ENCODE results near the gene KCNN2. TPM values are rescaled to one million over a fixed set of nuclear protein-coding genes. Genes with fewer than 3 reads are reported as not detected.
"Not testable (repeated sequence)": the region's sequence is repeated elsewhere in the genome, so short reads cannot be mapped to it uniquely, and the experiment has no call there.

Gene KCNN2
- polyA plus RNA-seq, 3 donors = 3.7 to 5.0 (median 4.0) TPM

DNA sequence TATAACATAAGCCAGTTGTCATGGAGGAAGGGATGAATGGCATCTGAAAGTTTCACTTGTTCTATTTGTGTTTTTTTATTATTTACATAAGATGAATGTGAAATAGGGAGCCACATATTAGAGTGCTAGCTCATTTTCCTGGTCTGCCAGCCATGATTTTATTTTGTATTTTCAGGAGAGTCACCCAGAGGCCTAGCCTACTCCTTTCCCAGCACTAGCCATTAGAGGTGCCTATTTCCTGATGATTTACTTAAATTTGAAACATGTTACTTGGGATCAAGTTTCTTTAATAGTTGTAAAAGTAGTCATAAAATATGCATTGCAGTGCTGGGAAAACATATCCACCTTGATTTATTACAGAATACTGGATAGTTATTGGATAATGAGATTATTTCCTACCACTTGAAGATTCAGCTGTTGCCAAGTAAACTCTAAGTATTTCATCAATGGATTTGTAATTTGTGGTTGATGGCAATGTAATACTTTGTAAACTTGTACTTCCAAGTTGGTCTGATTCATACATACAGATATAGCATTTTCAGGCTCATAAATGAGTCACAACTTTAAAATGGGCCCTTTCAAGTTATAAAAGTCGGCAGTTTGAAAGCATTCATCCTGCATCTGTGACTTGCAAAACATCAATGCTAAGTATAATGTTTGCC, 50.8 kb downstream of the KCNN2 start:
- no peak for DNase-seq (ENCODE audit: extremely low read depth in 1 of 11, low read depth in 9 of 11, low spot score in 4 of 11)

DNA sequence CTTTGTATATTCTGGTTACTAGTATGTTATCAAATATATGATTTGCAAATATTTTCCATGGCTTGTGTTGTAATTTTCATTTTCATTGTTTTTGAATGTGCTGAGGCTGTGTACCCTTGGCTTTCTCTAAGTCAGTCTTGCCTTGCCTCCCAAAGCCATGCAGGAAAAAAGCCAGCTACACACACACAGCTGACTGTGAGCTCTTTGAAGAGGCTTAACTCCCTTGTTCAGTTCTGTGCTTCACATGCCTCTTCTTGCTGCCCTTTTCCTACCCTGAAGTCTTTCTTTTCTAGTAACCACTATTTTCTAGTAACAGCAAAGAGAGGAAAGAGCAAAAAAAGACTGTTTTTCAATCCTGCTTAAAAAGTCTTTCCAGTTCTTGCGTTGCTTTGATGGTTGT, 53.9 kb downstream of the KCNN2 start:
- DNase-seq (ENCODE audit: extremely low read depth in 1 of 11, low read depth in 9 of 11, low spot score in 4 of 11) = no peak

- DNase-seq (ENCODE audit: extremely low read depth in 1 of 11, low read depth in 9 of 11, low spot score in 4 of 11) = no peak
Observed at GRCh38 chr5:114416254-114416653, 54.4 kb downstream of the KCNN2 start.

DNA sequence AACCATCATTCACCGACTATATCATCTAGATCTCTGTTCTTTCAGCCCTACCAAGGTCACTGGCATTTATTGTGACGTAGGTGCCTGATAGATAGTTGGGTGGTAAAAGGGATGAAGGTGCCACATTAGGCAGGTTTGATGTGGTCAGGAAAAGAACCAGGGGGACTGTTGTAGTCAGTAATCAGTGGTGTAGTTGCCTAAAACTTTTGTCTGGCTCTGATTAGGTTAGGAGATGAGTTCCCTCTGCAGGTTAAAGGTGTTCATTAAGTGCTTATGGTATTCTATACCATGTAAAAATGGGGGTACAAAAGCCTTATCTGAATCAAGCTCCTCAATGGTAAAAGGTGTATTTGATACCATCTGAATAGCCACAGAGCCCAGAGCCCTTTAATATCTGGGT, 55.6 kb downstream of the KCNN2 start:
- no peak for DNase-seq (ENCODE audit: extremely low read depth in 1 of 11, low read depth in 9 of 11, low spot score in 4 of 11)

DNA sequence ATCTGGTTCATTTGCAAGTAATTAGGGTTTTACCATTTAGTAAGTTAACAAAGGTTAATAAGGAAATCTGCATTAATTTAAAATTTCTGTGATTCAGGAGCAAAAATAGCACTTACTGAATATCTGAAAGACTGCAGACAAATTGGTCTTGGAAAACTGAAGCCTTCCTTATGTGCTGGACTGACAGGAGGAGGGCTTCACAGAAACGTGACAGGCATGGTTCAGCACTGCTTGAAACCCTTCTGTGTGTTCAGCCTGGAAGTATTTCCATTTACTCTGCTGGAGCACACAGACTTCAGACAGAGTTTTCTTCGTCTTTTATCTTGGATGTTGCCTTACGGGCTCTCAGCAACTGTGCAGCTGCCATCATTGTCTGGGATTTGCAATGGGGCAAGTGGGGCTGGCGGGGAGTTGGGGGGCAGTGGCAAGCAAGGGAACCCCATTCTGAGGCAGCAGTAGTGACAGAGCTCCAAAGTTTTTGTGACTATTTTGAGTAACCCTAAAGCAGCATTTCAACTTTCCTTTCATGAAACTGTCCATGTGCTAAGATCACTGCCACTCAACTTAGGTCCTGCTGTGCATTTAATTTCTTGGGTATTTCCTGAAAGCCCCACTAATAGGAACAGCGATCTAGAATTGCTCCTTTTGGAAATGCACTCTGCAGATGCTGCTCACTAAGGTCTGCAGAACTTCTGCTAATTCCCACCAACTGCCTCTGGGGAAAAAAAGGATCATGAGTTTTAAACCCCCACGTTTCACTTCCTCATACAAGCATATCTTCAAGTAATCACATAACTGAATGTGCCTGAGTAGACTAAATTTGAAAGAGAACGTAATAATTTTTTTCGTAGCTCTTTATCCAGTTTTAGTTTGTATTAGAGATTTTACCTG, 56.6 kb downstream of the KCNN2 start:
- DNase-seq (ENCODE audit: extremely low read depth in 1 of 11, low read depth in 9 of 11, low spot score in 4 of 11) = peak in 8 of 11 donors; percentile 2 to 21 (median 11)

GRCh38 chr5:114419067-114419388, 57.2 kb downstream of the KCNN2 start:
- DNase-seq (ENCODE audit: extremely low read depth in 1 of 11, low read depth in 9 of 11, low spot score in 4 of 11) = no peak

GRCh38 chr5:114419959-114420358, 58.1 kb downstream of the KCNN2 start:
- DNase-seq (ENCODE audit: extremely low read depth in 1 of 11, low read depth in 9 of 11, low spot score in 4 of 11) = no peak

DNA sequence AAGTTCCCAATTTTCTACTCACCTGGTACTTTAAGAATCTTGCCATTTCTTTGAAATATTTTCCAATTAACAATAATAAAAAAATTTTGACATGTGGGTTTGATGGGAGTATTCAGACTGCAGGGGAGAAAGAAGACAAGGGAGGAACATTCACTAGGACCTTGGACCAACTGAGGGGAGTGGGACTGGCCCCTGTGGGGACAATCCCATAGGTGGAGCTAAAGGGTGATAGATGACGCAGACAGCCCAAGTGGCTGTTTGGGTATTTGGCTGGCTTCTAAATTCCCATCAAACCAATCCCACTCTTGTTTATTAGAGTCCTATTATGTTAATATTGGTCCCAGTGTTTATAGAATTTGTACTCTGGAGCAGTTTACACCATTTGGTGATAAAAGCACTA, 65.3 kb downstream of the KCNN2 start:
- no peak for DNase-seq (ENCODE audit: extremely low read depth in 1 of 11, low read depth in 9 of 11, low spot score in 4 of 11)

GRCh38 chr5:114430532-114430931, 68.7 kb downstream of the KCNN2 start:
- DNase-seq (ENCODE audit: extremely low read depth in 1 of 11, low read depth in 9 of 11, low spot score in 4 of 11) = no peak

- DNase-seq (ENCODE audit: extremely low read depth in 1 of 11, low read depth in 9 of 11, low spot score in 4 of 11) = not testable (repeated sequence)
Observed at GRCh38 chr5:114432684-114433083, 70.8 kb downstream of the KCNN2 start.

DNA sequence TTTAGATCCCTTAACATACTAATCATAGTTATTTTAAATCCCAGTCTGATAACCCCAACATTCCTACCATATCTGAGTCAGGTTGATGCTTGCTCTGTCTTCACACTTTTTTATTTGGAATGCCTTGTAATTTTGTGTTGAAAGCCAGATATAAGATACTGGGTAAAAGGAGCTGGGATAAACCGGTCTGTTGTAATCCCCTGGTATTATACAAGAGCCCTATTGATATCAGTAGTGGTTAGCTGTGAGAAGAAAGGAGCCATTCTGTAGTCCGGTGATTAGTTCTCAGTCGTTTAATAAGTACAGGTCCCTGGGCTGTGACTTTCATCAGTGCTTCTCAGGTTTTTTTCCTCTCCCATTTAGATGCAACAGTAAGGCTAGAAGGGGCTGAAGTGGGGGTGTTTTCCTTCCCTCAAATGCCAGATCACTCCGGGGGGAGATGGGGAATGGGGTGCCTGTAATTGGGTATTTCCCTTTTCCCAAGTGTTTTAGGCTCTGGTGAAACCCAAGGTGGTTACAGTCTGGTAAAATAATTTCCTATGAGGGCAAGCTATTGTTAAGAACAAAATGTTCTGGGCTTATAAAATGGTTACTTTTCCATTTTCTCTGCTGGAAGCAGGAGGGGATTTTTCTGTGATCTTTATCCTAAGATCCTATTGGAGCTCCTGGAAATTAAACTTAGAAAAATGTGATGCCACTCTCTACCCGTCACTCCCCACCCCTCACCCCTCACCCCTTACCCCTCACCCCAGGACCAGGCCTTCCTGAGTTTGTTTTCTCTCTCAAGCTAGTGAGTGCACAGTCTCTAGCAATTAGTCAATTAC, 72.7 kb downstream of the KCNN2 start:
- no peak for DNase-seq (ENCODE audit: extremely low read depth in 1 of 11, low read depth in 9 of 11, low spot score in 4 of 11)

GRCh38 chr5:114435220-114435481, 73.3 kb downstream of the KCNN2 start:
- no peak for DNase-seq (ENCODE audit: extremely low read depth in 1 of 11, low read depth in 9 of 11, low spot score in 4 of 11)

DNA sequence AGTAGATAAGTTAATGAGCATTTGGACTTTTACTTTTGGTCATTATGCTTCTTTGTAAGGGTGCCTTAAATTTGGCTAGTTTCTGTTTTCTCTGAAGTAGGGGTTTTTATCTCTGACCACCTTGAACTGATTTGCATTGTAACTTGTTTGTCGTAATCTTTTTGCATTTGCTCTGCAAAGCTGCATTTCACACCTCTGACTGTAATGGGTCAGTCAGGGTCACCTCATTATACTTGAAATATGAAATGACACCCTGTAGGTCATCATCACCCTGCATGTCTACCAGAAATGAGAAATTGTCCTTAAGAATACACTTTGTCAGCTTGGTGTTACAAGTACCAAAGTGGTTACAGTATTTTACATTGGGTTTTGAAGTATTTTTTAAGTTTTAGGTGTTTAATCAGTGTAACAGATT, 74.0 kb downstream of the KCNN2 start:
- DNase-seq (ENCODE audit: extremely low read depth in 1 of 11, low read depth in 9 of 11, low spot score in 4 of 11) = no peak

DNA sequence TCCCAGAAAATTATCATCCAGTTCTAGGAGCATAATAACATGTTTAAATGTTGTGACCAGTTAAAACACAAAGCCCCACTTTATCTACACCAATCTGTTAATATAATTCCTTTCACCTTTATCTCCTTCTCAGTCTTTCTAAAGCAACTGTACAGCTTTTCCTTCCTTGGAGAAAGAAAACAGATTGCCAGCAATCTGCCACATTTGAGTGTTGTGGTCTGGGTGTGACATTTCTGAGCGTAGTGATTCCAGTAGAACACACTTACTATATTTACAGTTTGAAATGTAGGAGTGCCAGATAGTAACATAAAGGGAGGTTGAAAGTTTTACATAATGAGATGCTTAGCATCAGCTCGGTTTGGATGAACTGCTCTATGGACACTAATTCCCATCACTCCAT, 76.1 kb downstream of the KCNN2 start:
- no peak for DNase-seq (ENCODE audit: extremely low read depth in 1 of 11, low read depth in 9 of 11, low spot score in 4 of 11)

GRCh38 chr5:114438471-114438870, 76.6 kb downstream of the KCNN2 start:
- DNase-seq (ENCODE audit: extremely low read depth in 1 of 11, low read depth in 9 of 11, low spot score in 4 of 11) = no peak

DNA sequence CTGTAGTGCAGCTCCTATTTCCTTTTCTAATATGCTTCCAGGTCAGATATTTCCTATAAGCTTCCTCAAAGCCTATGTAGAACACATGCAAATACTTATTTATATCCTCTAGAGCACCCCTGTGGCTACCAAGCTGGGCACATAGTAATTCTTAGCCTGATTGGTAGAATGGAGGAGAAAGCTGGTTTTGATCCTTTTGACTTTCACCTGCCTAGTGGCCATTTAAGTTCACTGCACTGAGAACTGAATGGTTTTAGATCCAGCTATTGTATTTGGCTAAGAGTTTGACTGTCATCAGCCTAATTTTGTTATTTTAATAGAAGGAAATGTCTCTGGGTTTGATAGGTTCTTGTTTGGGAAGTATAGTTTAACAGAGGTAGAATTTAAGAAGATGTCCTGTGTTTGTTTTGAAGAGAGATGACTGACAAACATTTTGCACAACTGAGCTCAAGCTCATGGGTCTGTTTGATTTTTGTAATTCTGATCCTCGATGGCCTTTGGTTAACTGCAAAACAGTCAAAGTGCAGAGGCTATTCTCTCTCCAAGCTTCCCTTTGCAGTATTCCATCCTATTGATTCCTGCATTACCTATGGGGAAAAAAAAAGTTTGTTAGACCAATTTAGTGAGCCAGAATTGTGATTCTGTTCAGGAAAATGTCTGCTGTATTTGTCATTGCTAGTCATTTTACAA, 85.4 kb downstream of the KCNN2 start:
- DNase-seq (ENCODE audit: extremely low read depth in 1 of 11, low read depth in 9 of 11, low spot score in 4 of 11) = no peak

DNA sequence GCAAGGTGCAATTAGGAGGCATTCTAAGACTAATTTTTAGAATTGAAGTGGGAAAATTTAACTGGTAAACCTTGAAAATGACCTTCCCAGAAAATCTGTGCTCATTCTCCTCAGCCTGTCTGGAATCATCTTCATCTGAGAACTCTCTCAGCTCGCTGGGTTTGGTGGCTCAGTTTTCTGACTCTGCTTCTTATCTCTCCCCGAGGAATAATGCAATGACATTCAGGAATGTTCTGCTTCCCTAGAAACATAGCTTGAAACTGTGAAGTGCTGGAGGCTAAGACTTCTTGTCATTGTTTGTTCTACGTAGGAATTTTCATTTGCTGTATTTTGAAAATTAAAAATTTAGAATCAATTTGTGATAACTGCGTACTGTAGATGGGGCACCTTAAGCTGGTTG, 86.6 kb downstream of the KCNN2 start:
- no peak for DNase-seq (ENCODE audit: extremely low read depth in 1 of 11, low read depth in 9 of 11, low spot score in 4 of 11)

- peak; percentile 23 to 56 (median 46) for DNase-seq (ENCODE audit: extremely low read depth in 1 of 11, low read depth in 9 of 11, low spot score in 4 of 11)
Observed at GRCh38 chr5:114449860-114450421, 88.1 kb downstream of the KCNN2 start.

- no peak for DNase-seq (ENCODE audit: extremely low read depth in 1 of 11, low read depth in 9 of 11, low spot score in 4 of 11)
Observed at GRCh38 chr5:114450437-114450836, 88.6 kb downstream of the KCNN2 start.

All from renal cortex interstitium (tissue), 11 donors.